Kidney capillary endothelial cell (primary cell): ENCODE results near the gene SUGT1.
"Not testable (repeated sequence)": the region's sequence is repeated elsewhere in the genome, so short reads cannot be mapped to it uniquely, and the experiment has no call there.

Experiments used
- DNase-seq: peaks from one replicate; pipeline ENCODE4 v3.0.0-alpha.2; 2018; ENCODE audit warnings: low spot score

Gene SUGT1

DNA sequence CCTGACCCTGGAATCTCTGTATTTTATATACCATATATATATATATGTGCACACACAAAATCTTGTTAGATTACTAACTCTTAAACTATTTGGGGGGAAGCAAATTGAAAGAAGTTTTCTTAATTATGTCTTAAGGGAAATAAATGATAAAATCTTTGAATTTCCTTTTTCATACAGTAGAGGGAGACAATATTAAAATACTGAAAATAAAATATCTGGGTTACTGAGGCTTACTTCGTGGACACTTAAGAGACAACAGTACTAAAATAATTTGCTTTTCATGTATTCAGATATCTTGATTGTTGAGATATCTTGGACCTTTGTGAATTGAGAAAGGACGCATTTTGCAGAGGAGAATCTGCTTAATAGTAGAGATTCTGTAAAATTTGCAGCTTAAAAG lies 17.0 kb downstream of the SUGT1 start:
- DNase-seq: no peak

DNA sequence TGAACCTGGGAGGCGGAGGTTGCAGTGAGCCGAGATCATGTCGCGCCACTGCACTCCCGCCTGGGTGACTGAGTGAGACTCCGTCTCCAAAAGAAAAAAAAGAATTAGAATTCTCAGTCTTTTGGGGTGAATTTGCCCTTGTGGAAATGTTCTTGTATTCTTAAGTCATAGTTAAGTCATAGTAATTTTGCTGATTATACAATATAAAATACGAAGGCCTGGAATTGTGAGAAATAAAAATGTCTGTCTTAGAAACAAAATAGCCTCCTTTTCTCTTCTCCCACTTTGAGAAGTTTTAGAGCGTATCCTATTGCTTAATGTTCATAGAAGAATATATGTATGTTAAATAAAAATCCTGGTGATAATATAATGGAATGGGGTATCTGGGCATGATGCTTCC lies 18.1 kb downstream of the SUGT1 start:
- no peak for DNase-seq

DNA sequence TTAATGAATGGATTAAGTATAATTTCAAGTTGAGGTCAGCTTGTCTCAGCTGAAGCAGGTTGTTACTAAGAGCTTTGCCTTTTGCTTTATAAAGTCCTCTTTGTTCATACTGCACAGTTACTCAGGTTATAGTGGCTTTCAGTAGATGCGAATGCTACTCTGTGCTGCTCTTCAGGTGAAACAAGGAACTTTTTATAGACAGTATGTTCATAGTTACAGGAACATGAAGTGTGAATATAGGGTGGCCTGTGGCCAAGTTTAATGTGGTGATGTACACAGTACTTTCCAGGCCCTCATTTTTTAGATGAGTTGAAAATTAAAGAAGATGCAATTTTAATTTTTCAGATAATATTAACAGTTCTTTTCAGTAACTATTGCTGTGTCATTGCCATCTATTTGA lies 20.8 kb downstream of the SUGT1 start:
- DNase-seq: no peak

DNA sequence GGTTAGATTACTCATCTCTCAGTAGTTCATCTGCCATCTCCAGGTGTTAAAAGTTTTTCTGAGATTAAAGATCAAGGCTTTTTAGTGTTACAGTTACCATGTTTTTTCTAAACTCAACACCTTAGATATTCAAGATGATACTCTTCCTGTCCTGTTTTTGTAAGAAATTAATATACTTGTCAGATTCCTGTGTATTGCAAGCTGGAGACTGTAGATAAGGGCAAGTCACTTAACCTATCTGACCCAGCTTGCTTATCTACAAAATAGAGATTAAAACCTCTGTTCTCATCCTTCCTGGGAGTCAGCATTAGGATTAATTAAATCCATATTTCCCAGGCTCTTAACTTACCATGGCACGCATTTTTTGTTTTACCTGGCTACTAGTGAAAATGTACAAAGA lies 25.2 kb downstream of the SUGT1 start:
- no peak for DNase-seq

DNA sequence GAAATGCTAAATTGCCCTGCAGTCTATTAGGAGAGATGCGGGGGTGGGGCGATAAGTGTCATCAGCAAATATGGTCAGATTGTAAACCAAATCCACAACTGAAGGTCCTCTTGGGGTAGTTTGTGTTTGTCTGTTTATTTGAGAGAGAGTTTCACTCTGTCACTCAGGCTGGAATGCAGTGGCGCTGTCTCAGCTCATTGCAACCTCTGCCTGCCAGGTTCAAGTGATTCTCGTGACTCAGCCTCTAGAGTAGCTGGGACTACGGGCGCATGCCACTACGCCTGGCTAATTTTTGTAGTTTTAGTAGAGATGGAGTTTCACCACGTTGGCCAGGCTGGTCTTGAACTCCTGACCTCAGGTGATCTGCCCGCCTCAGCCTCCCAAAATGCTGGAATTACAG lies 33.2 kb downstream of the SUGT1 start:
- DNase-seq: not testable (repeated sequence)

DNA sequence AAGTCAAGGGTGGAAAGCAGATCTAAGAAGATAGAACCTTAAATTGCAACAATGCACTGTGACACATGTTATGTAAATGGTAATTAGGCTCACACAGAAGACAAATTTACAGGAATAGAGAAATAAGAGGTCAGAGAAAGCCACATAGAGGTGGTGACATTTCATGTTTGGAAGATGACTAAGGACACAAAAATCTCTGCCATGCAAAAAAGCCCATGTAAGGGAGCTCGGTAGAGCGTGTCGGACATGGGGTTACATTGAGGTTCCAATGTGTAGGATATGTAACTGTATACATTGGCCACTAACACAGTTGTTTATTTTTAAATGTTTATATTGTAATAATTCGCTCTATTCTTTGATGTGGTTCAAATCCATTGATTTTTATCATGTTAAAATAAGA lies 33.7 kb downstream of the SUGT1 start:
- DNase-seq: no peak

DNA sequence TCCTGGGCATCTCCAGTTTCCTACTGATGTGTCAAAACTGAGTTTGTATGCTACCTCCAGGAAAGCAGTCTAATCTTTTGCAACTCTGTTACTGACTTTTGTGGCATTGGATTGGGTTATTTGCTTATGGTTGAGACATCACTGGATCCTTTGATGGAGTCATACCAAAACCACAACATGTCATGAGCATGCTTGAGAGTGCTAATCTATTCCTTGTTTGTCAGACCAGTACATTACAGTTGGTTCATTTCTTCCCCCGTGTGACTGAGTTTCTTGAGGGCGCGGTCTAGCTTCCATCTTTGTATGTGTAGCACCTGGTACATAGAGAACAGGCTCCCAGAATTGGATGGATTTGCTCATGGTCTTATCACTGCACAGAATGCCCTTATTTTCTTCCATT lies 43.2 kb downstream of the SUGT1 start:
- DNase-seq: no peak

DNA sequence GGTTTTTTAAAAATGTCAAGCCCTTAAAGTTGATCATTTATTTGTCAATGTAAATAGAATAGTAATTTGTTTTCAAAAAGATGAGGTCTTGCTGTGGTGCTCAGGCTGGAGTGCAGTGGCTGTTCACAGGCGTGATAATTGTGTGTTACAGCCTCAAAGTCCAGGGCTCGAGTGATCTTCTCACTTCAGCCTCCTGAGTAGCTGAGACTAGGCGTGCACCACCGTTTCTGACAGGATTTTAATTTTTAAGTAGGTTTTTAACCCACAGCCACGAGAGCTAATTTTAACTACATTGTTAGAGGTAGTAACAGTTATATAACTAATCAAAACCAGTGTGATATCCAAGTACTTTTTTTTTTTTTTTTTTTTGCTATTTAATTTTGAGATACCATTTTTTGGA lies 43.9 kb downstream of the SUGT1 start:
- DNase-seq: no peak

DNA sequence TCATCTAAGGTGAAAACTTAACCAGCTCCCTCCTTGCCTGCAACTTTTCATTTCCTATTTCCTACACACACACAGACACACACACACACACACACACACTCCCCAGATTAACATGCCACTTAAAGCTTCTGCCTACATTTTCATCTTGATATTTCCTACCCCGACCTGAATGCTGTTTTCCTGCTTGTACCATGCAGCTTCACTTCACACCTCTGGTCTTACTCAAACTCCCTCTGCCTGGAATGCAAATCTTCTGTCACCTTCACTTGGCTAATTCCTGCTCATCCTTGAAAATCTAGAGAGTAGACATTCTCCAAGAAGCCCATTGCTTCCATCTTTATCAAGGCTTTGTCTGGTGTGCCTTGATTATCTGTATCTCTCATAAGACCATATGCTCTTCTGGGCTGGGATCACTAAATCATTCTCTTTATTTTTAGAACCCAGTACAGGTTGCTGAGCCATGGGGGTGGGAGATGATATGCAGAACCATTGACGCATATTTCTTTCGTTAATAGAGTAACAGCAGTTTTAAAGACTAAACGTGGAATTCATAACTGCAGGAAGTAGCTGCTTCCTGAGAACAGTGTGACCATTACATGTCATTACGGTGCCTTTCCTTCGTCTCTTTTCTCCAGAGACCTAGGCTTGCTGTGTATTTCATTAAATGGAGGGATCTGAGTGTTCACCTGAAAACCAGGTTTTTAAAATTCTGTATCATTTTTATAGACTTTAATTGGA lies 49.3 kb downstream of the SUGT1 start:
- peak; percentile 40 for DNase-seq

DNA sequence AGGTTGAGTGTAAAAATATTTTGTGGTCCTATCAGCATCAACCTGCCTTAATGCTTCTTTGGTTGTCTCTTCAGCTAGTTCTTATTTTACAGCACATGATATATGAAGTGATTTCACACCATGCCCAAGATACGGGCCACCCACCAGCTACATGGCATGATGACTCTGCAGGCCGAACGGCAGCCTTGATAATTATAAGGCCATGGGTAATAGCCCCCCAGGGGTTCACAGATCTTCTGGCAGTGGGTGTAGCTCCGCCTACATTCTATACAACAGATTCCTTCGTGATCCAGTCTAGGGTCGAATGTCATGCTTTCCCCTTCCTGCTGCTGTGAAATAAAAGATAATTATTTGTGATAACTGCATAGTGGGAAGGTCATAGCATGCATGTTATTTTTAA lies 50.8 kb downstream of the SUGT1 start:
- no peak for DNase-seq

DNA sequence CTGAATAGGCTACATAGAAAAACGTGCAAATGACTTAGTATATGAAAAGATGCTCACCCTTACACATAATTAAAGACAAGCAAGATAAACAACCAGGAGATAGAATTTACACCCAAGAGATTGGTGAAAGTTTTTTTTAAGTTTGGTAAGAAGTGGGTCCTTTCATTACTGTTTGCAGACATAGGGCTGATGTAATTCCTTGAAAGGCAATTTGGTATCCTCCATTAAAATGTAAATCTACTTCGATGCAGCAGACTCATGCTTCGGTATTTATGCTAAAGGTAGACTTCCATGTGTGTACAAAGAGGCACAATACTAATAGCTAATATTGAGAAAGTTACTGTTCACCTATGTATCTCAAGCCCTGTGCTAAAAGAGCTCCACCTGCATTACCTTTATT lies 53.4 kb downstream of the SUGT1 start:
- no peak for DNase-seq

DNA sequence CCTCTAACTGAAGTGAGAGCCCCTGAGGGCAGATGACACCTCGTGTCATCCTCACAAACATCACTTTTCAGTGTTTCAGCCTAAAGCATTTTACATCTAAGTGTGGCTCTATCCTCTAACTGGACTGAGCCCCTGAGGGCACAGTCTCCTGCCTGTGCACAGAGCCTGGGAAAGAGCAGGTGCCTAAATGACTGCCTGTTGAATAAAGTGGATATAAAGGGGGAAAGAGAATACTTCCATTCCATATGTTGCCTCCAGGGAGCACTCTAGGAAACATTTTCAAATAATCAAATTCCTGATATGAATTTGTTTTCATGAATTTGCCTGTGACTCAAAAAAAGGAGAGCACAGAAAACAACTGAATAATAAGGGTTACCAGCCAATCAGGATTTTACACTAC lies 54.7 kb downstream of the SUGT1 start:
- no peak for DNase-seq

DNA sequence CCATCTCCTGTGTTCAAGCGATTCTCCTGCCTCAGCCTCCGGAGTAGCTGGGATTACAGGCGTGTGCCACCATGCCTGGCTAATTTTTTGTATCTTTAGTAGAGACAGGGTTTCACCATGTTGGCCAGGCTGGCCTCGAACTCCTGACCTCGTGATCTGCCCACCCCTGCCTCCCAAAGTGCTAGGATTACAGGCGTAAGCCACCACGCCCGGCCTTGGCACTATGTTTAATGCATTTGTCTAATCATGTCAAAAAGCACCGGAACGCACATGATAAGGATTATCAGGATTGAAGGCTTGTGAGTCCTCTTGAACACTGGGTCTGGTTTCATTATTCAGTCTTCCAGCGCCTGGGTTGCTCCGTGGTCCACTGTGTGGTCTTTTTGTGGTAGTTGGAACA lies 55.6 kb downstream of the SUGT1 start:
- DNase-seq: not testable (repeated sequence)

DNA sequence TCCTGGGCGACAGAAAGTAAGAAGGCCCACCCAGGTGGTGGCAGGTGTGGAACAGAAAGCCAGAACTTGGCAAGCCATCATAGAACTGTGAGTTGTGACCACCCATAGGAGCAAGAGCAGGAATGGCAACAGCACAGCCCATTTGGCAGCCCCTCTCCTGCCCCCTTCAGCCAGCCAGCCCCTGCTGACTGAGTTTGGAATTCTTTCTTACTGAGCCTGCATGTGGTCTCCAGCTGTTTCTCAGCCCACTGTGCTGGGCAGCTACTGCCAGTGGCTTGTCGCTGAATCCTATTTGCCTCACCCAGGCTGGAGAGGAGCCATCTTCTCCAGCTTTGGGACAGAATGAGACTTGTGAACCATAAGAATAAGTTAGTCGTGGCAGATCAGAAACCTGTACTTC lies 58.6 kb downstream of the SUGT1 start:
- no peak for DNase-seq

DNA sequence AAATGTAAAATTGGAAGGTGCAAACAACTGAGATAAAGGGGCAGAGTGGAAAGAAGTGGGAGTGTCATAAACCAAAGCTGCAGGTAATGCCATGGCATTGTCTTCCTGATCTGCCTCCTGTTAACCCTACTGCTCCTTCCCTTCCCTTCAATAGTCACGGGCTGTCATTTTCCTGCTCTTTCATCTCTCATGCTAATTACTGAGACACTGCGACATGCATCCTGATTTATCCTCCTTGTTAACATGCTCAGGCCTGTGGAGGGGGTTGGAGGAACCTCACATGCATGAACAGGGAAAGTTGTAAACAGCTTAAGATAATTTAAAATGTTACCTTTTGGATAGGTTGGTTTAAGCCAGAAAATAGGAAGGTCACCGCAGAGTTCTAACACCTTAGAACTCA lies 59.7 kb downstream of the SUGT1 start:
- no peak for DNase-seq

DNA sequence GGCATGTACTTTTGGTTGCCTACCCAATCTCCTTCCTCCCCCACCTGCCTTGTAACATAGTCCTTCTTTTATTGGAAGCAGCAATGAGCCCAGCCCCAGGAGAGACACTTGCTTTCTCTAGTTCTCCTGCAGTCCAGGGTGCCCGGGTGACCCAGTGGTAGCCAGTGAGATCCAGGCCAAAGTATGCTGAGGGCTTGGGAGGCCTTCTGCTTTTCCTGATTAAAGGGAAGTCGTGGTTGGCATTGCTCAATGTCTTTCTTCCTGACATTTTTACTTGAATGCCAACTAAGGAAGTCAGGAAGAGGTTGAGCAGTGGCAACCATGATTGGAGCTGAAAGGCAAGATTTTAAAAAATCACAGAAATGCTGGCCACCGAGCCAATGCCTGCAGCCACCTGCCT lies 61.3 kb downstream of the SUGT1 start:
- DNase-seq: no peak

DNA sequence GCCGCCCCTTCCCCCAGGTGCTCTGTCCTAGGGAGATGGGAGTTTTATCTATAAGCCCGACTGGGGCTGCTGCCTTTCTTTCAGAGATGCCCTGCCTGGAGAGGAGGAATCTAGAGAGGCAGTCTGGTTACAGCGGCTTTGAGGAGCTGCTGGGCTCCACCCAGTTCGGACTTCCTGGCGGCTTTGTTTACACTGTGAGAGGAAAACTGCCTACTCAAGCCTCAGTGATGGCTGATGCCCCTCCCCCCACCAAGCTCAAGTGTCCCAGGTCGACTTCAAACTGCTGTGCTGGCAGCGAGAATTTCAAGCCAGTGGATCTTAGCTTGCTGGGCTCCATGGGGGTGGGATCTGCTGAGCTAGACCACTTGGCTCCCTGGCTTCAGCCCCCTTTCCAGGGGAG lies 68.3 kb downstream of the SUGT1 start:
- not testable (repeated sequence) for DNase-seq

DNA sequence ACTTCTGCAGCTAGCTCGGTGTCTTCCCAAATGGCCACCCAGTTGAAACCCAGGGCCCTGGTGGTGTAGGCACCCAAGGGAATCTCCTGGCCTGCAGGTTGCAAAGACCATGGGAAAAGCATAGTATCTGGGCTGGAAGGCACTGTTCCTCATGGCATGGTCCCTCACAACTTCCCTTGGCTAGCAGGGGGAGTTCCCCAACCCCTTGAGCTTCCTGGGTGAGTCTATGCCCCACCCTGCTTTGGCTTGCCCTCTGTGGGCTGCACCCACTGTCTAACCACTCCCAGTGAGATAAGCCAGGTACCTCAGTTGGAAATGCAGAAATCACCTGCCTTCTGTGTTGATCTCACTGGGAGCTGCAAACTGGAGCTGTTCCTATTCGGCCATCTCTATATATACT lies 68.7 kb downstream of the SUGT1 start:
- not testable (repeated sequence) for DNase-seq

DNA sequence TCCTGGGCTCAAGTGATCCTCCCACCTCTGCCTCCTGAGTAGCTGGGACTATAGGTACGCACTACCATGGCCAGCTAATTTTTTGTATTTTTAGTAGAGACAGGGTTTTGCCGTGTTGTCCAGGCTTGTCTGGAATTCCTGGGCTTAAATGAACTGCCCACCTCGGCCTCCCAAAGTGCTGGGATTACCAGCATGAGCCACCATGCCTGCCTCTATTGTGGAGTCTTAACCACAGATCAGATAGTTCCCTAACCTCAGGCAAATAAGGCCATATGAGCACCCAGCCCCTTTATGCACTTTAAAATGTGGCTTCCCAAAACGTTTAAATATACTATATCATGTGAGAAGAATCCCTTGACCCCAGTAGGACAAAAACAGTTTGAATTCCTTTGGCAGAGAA lies 70.5 kb downstream of the SUGT1 start:
- no peak for DNase-seq

DNA sequence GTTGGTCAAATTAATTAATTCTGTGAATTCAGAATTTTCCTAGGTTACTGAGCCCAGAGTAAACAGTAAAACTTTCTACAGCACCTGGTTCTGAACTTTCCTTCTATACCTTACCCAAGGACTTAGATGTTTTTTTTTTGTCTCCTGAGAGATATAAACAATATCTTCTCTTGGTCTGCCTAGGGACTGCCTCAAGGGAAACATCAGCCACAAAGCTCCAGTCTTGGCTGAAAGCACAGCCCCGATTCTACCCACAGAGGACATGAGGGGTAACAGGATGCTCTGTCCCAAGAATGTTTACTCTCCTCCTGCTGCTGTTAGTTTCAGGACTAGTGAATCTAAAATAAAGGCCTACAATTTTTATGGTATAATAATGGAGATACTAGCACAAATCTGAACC lies 72.7 kb downstream of the SUGT1 start:
- no peak for DNase-seq

DNA sequence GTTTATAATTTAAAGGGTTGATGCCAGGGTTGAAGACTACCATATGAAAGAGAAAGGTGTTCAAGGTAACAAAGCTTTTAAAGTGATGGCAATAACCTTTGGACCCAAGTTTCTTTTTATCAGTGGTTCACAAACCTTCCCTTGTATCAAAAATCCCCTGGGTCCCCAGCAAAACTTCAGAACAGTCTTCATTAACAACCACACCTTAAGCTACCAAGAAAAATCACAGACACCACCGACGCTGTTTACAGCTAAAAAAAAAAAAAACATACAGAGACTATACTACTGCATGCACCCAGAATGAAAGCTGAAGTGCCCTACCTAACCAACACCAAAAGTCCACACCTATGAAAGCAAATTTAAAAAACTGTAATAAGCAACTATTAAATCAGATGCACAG lies 73.6 kb downstream of the SUGT1 start:
- no peak for DNase-seq

DNA sequence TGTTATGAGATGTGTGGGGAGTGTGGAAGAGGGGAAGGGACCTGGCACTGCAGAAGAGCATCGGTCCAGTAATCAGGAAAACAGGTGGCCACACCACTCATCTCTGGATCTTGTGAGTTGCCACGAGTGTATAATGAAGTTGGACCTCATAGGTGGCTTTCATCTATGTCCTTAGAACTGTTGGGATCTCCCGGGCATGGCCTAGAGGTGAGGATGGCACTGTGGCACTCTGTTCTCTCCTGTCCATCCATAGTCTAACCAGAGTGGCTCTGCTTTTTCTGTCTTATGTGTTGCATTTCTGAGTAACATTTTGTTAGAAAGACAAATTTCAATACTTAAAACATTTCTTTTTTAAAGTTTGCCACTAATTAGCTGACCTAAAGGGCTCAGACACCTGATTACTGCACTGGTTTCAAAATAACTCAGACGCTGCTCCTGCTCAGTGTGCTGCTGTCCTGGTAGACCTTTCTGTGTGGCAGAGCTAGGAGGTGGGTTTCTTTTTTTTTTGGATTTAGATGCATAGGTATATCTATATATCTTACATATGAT lies 81.5 kb downstream of the SUGT1 start:
- DNase-seq: no peak

DNA sequence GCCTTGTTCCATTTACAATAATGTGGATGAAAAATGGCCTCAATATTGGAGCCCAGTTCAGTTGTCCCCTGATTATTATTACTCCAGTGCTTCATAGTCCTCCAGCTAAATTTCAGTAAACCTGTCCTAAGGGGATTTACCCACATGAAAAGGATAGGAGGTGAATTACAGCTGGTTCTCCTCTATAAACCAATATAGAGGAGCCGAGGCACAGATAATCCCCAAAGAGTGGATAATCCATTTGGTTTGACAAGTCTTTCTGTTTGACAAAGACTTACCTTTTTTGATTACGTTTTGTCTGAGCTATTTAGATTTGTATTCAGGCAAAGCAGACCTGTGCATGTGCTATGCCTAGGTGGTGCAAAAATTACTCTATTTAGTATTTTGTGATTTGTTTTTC lies 84.3 kb downstream of the SUGT1 start:
- no peak for DNase-seq

DNA sequence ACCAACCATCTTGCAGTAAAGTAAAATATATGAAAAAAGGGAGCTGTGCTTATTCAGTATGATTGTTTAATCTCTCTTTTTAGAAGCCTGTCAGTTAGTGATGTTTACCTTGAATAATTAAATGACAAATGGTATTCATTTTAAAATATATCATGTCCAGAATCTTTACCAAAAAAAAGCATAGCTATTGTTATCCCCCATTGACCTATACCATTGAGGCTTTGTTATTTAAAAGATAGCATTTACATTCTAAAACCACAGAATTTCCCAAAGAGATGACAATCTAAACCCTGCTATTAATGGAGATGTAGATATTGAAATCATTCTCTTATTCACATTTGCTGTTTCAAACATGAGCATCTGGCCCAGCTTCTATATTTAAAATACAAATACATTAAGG lies 84.8 kb downstream of the SUGT1 start:
- no peak for DNase-seq
